CD4-positive, alpha-beta T cell treated with Interleukin-4 for 1 hour (primary cell): Measurements from ENCODE around the gene TESK2.
"Not testable (repeated sequence)": the region's sequence is repeated elsewhere in the genome, so short reads cannot be mapped to it uniquely, and the experiment has no call there.

Experiments
- DNase-seq, 2 donors: peaks; one replicate each; pipeline ENCODE4 v3.0.0-alpha.2; 2020 to 2022

TESK2 gene

GRCh38 chr1:45490626-45491486, at the start of gene TESK2:
Gene TESK2, minus strand, starts transcription at chr1:45491163. Its CDS starts 33,378 bp downstream, at chr1:45457785.
- peak; percentile 99 to 100 for DNase-seq

- no peak for DNase-seq
Observed at GRCh38 chr1:45536886-45537285, 45.9 kb upstream of the TESK2 start.

GRCh38 chr1:45535988-45536766, 45.2 kb upstream of the TESK2 start:
- DNase-seq = no peak

- no peak for DNase-seq
Observed at GRCh38 chr1:45531873-45532272, 40.9 kb upstream of the TESK2 start.

GRCh38 chr1:45530632-45531135, 39.7 kb upstream of the TESK2 start:
- no peak for DNase-seq

- DNase-seq = no peak
Observed at GRCh38 chr1:45526135-45526644, 35.2 kb upstream of the TESK2 start.

- DNase-seq = not testable (repeated sequence)
Observed at GRCh38 chr1:45523975-45524374, 33.0 kb upstream of the TESK2 start.

GRCh38 chr1:45523516-45523915, 32.6 kb upstream of the TESK2 start:
- not testable (repeated sequence) for DNase-seq

GRCh38 chr1:45522324-45523104, 31.6 kb upstream of the TESK2 start:
- no peak for DNase-seq

GRCh38 chr1:45521413-45522323, 30.7 kb upstream of the TESK2 start, which contains the start of gene PRDX1:
Gene PRDX1, minus strand, starts transcription at chr1:45521884. Its CDS starts 2,841 bp downstream, at chr1:45519043.
- DNase-seq = peak; percentile 96

GRCh38 chr1:45519774-45520173, 28.8 kb upstream of the TESK2 start:
- not testable (repeated sequence) for DNase-seq

- no peak for DNase-seq
Observed at GRCh38 chr1:45518910-45519309, 27.9 kb upstream of the TESK2 start.

- DNase-seq = not testable (repeated sequence)
Observed at GRCh38 chr1:45518366-45518765, 27.4 kb upstream of the TESK2 start.

GRCh38 chr1:45516465-45516864, 25.5 kb upstream of the TESK2 start:
- no peak for DNase-seq

GRCh38 chr1:45516036-45516435, 25.1 kb upstream of the TESK2 start:
- no peak for DNase-seq

GRCh38 chr1:45513532-45514260, 22.7 kb upstream of the TESK2 start:
- not testable (repeated sequence) for DNase-seq

- DNase-seq = peak; percentile 66 to 68
Observed at GRCh38 chr1:45512641-45513054, 21.7 kb upstream of the TESK2 start.

GRCh38 chr1:45510972-45511527, 20.1 kb upstream of the TESK2 start:
- DNase-seq = no peak

GRCh38 chr1:45510036-45510971, 19.3 kb upstream of the TESK2 start:
- no peak for DNase-seq
